Measurements from ENCODE around the gene RPS29. TPM values are rescaled to one million over a fixed set of nuclear protein-coding genes. Genes with fewer than 3 reads are reported as not detected.

The RPS29 gene
- total RNA-seq, 4 donors from 2014 or later = 2,027 to 8,808 (median 4,209) TPM

- Histone ChIP-seq H3K27me3 (no peaks in the 10 kb centered on the region), H3K27ac (no peak overlapping the region), H3K9me3 (no peaks in the 10 kb centered on the region), H3K4me1 (no peaks in the 10 kb centered on the region), H3K4me3 (no peak overlapping the region), H3K36me3 (no peaks in the 10 kb centered on the region)
- 60 to 63% methylated on average over 3 of the region's 3 CpGs for WGBS, 2 donors (ENCODE audit: low coverage in 1 of 2)
- TF ChIP-seq POLR2AphosphoS5 (IDR thresholded peaks at IDR 0.05) = no peak
- no peak for TF ChIP-seq EP300 (IDR thresholded peaks at IDR 0.05)
- TF ChIP-seq CTCF (IDR thresholded peaks at IDR 0.05) = no peak
- no peak for TF ChIP-seq POLR2A (IDR thresholded peaks at IDR 0.05)
- ATAC-seq = no peak
Observed at GRCh38 chr14:49553892-49554291, 32.3 kb downstream of the RPS29 start.

GRCh38 chr14:49553106-49553505 is 33.1 kb downstream of the RPS29 start:
- Histone ChIP-seq H3K4me1 (no peaks in the 10 kb centered on the region), H3K36me3 (no peaks in the 10 kb centered on the region), H3K4me3 (no peak overlapping the region), H3K27ac (no peak overlapping the region), H3K27me3 (no peaks in the 10 kb centered on the region), H3K9me3 (no peaks in the 10 kb centered on the region)
- ATAC-seq = no peak
- TF ChIP-seq POLR2A (IDR thresholded peaks at IDR 0.05) (no peak), EP300 (IDR thresholded peaks at IDR 0.05) (no peak), CTCF (IDR thresholded peaks at IDR 0.05) (no peak), POLR2AphosphoS5 (IDR thresholded peaks at IDR 0.05) (no peak)

- ATAC-seq = no peak
- H3K36me3 ChIP-seq = no peaks in the 10 kb centered on the region
- no peak overlapping the region for H3K4me3 ChIP-seq
- H3K9me3 ChIP-seq = no peaks in the 10 kb centered on the region
- no peak for TF ChIP-seq POLR2AphosphoS5 (IDR thresholded peaks at IDR 0.05)
- 77 to 100% methylated on average over 2 of the region's 2 CpGs for WGBS, 2 donors (ENCODE audit: low coverage in 1 of 2)
- H3K27ac ChIP-seq = no peak overlapping the region
- no peaks in the 10 kb centered on the region for H3K27me3 ChIP-seq
- H3K4me1 ChIP-seq = no peaks in the 10 kb centered on the region
Observed at GRCh38 chr14:49551569-49551968, 34.6 kb downstream of the RPS29 start.

- Histone ChIP-seq H3K36me3 (no peaks in the 10 kb centered on the region), H3K27me3 (no peaks in the 10 kb centered on the region), H3K4me1 (no peaks in the 10 kb centered on the region), H3K27ac (no peak overlapping the region), H3K4me3 (no peak overlapping the region), H3K9me3 (no peaks in the 10 kb centered on the region)
- WGBS, 2 donors (ENCODE audit: low coverage in 1 of 2) = 67 to 84% methylated on average over 4 to 5 of the region's 5 CpGs
- no peak for TF ChIP-seq POLR2AphosphoS5 (IDR thresholded peaks at IDR 0.05)
- TF ChIP-seq EP300 (IDR thresholded peaks at IDR 0.05) = no peak
- ATAC-seq = no peak
Observed at GRCh38 chr14:49550286-49551184, 35.6 kb downstream of the RPS29 start.

GRCh38 chr14:49549881-49550280 is 36.3 kb downstream of the RPS29 start:
- no peak overlapping the region for H3K27ac ChIP-seq
- no peak for ATAC-seq
- no peaks in the 10 kb centered on the region for H3K27me3 ChIP-seq
- TF ChIP-seq EP300 (IDR thresholded peaks at IDR 0.05) (no peak), POLR2AphosphoS5 (IDR thresholded peaks at IDR 0.05) (no peak), CTCF (IDR thresholded peaks at IDR 0.05) (no peak), POLR2A (IDR thresholded peaks at IDR 0.05) (no peak)
- WGBS, 2 donors (ENCODE audit: low coverage in 1 of 2) = 66 to 69% methylated on average over 3 to 4 of the region's 4 CpGs
- no peaks in the 10 kb centered on the region for H3K4me1 ChIP-seq
- H3K36me3 ChIP-seq = no peaks in the 10 kb centered on the region
- no peaks in the 10 kb centered on the region for H3K9me3 ChIP-seq
- no peak overlapping the region for H3K4me3 ChIP-seq

- 60 to 78% methylated on average over 1 of the region's 1 CpG for WGBS, 2 donors (ENCODE audit: low coverage in 1 of 2)
- H3K9me3 ChIP-seq = no peaks in the 10 kb centered on the region
- no peak for TF ChIP-seq EP300 (IDR thresholded peaks at IDR 0.05)
- no peak for TF ChIP-seq POLR2AphosphoS5 (IDR thresholded peaks at IDR 0.05)
- TF ChIP-seq POLR2A (IDR thresholded peaks at IDR 0.05) = no peak
- TF ChIP-seq CTCF (IDR thresholded peaks at IDR 0.05) = no peak
- no peak overlapping the region for H3K4me3 ChIP-seq
- no peak overlapping the region for H3K27ac ChIP-seq
- ATAC-seq = no peak
- H3K27me3 ChIP-seq = no peaks in the 10 kb centered on the region
- H3K36me3 ChIP-seq = no peaks in the 10 kb centered on the region
- H3K4me1 ChIP-seq = no peaks in the 10 kb centered on the region
Observed at GRCh38 chr14:49549446-49549845, 36.7 kb downstream of the RPS29 start.
